Mesenchymal stem cell (in vitro differentiated cells and primary cell): Measurements from ENCODE around the gene MAP7.

ENCODE experiments used
- DNase-seq: peaks from one replicate; pipeline ENCODE4 v3.0.0-alpha.2; 2013
- H2AFZ ChIP-seq: one replicate; pipeline ENCODE4 v1.6.1; 2013; ENCODE audit warnings: low read depth, mild to moderate bottlenecking, control low read depth, inconsistent platforms, low read length, moderate library complexity
- H2AK5ac ChIP-seq: 2 replicates; pipeline ENCODE4 v1.6.1; 2013; ENCODE audit warnings: low read length, moderate library complexity, mild to moderate bottlenecking, inconsistent platforms; ENCODE audit not compliant: severe bottlenecking
- H2BK120ac ChIP-seq: one replicate; pipeline ENCODE4 v1.6.1; 2013; ENCODE audit warnings: low read depth, mild to moderate bottlenecking, inconsistent platforms, low read length, moderate library complexity
- H2BK12ac ChIP-seq, 2 experiments: one replicate each; pipeline ENCODE4 v1.6.1; 2013; ENCODE audit warnings: inconsistent platforms in 2 of 2, low read length in 2 of 2, mild to moderate bottlenecking in 2 of 2, moderate library complexity in 2 of 2, control low read depth in 1 of 2
- H2BK15ac ChIP-seq: one replicate; pipeline ENCODE4 v1.6.1; 2013; ENCODE audit warnings: mild to moderate bottlenecking, low read depth, inconsistent platforms; ENCODE audit not compliant: poor library complexity, severe bottlenecking
- H2BK5ac ChIP-seq: 2 replicates; pipeline ENCODE4 v1.6.1; 2013; ENCODE audit warnings: low read depth, mild to moderate bottlenecking, low read length, control low read depth, inconsistent platforms; ENCODE audit not compliant: poor library complexity, severe bottlenecking
- H3K14ac ChIP-seq, 2 experiments: one replicate each; pipeline ENCODE4 v1.6.1; 2013; ENCODE audit warnings: inconsistent platforms in 2 of 2, low read length in 2 of 2, control low read depth in 1 of 2, mild to moderate bottlenecking in 1 of 2, moderate library complexity in 1 of 2
- H3K18ac ChIP-seq, 2 experiments: one replicate each; pipeline ENCODE4 v1.6.1; 2013; ENCODE audit warnings: inconsistent platforms in 2 of 2, low read length in 2 of 2, control low read depth in 1 of 2, low read depth in 1 of 2, mild to moderate bottlenecking in 1 of 2
- H3K23ac ChIP-seq, 2 experiments: one replicate each; pipeline ENCODE4 v1.6.1; 2013; ENCODE audit warnings: inconsistent platforms in 2 of 2, low read length in 2 of 2, mild to moderate bottlenecking in 2 of 2, moderate library complexity in 2 of 2, control low read depth in 1 of 2
- H3K27ac ChIP-seq: 2 replicates; pipeline ENCODE4 v1.5.1; 2013; ENCODE audit warnings: mild to moderate bottlenecking, moderate library complexity, low read length, control low read depth, inconsistent platforms; ENCODE audit not compliant: poor library complexity, severe bottlenecking
- H3K27me3 ChIP-seq, 2 experiments: 2 replicates each; pipeline versions ENCODE4 v1.6.1 to v1.7.0; 2013; ENCODE audit warnings: low read length in 2 of 2, mild to moderate bottlenecking in 2 of 2, moderate library complexity in 2 of 2, control low read depth in 1 of 2, inconsistent platforms in 1 of 2; ENCODE audit not compliant: control insufficient read depth in 1 of 2, insufficient read depth in 1 of 2
- H3K36me3 ChIP-seq, 2 experiments: 2 replicates each; pipeline versions ENCODE4 v1.6.1 to v1.7.0; 2013; ENCODE audit warnings: low read length in 2 of 2, control low read depth in 1 of 2, inconsistent platforms in 1 of 2, low read depth in 1 of 2, mild to moderate bottlenecking in 1 of 2; ENCODE audit not compliant: insufficient read depth in 2 of 2, control insufficient read depth in 1 of 2
- H3K4ac ChIP-seq, 2 experiments: one replicate each; pipeline ENCODE4 v1.6.1; 2013; ENCODE audit warnings: inconsistent platforms in 2 of 2, low read length in 2 of 2, mild to moderate bottlenecking in 2 of 2, moderate library complexity in 2 of 2, control low read depth in 1 of 2, low read depth in 1 of 2
- H3K4me1 ChIP-seq: 2 replicates; pipeline ENCODE4 v1.6.1; 2013; ENCODE audit warnings: low read depth, low read length, control low read depth; ENCODE audit not compliant: control insufficient read depth, insufficient read depth
- H3K4me2 ChIP-seq: 2 replicates; pipeline ENCODE4 v1.6.1; 2013; ENCODE audit warnings: low read length, mild to moderate bottlenecking, inconsistent platforms; ENCODE audit not compliant: poor library complexity, severe bottlenecking
- H3K4me3 ChIP-seq, 2 experiments: 2 replicates each; pipeline versions ENCODE4 v1.5.1 to v1.7.0; 2013; ENCODE audit warnings: low read length in 2 of 2, mild to moderate bottlenecking in 2 of 2, control low read depth in 1 of 2, low read depth in 1 of 2; ENCODE audit not compliant: insufficient read depth in 1 of 2
- H3K79me1 ChIP-seq: replicated peaks from 2 replicates; pipeline ENCODE4 v1.6.1; 2013; ENCODE audit warnings: mild to moderate bottlenecking, control low read depth, low read length, inconsistent platforms; ENCODE audit not compliant: poor library complexity, severe bottlenecking
- H3K9ac ChIP-seq: 2 replicates; pipeline ENCODE4 v1.7.0; 2013; ENCODE audit warnings: mild to moderate bottlenecking, low read length, moderate library complexity
- H3K9me3 ChIP-seq: 2 replicates; pipeline ENCODE4 v1.7.0; 2013; ENCODE audit warnings: mild to moderate bottlenecking, low read length; ENCODE audit not compliant: control insufficient read depth
- H4K8ac ChIP-seq: one replicate; pipeline ENCODE4 v1.6.1; 2013; ENCODE audit warnings: inconsistent platforms, mild to moderate bottlenecking, low read length, moderate library complexity
- H4K91ac ChIP-seq: one replicate; pipeline ENCODE4 v1.6.1; 2013; ENCODE audit warnings: mild to moderate bottlenecking, low read length, inconsistent platforms
- WGBS: methylation state at CpG from one replicate; pipeline ENCODE4 v1.1.7; 2013; ENCODE audit warnings: mixed read lengths; 5-methylcytosine and 5-hydroxymethylcytosine counted together

The MAP7 gene

GRCh38 chr6:136446145-136446544 is 104.1 kb downstream of the MAP7 start:
- Histone ChIP-seq H3K9ac (no peak overlapping the region), H2BK12ac (no peak overlapping the region), H3K23ac (no peak overlapping the region), H2BK120ac (no peak overlapping the region), H3K9me3 (peaks cover 4% of the 10 kb centered on the region), H3K27ac (no peak overlapping the region), H2AK5ac (no peak overlapping the region), H3K4me2 (no peak overlapping the region), H3K4me1 (no peaks in the 10 kb centered on the region), H3K14ac (peak overlapping the region in 1 of 2 experiments; percentile 48), H3K36me3 (no peaks in the 10 kb centered on the region), H3K4ac (no peak overlapping the region), H3K18ac (no peak overlapping the region), H3K27me3 (peaks cover 0 to 3% of the 10 kb centered on the region in 2 experiments), H3K4me3 (no peak overlapping the region), H2BK15ac (no peak overlapping the region), H4K91ac (no peak overlapping the region), H2AFZ (no peak overlapping the region), H4K8ac (no peak overlapping the region), H3K79me1 (no peaks in the 10 kb centered on the region), H2BK5ac (no peak overlapping the region)
- 91% methylated on average over 2 of the region's 2 CpGs for WGBS
- no peak for DNase-seq

DNA sequence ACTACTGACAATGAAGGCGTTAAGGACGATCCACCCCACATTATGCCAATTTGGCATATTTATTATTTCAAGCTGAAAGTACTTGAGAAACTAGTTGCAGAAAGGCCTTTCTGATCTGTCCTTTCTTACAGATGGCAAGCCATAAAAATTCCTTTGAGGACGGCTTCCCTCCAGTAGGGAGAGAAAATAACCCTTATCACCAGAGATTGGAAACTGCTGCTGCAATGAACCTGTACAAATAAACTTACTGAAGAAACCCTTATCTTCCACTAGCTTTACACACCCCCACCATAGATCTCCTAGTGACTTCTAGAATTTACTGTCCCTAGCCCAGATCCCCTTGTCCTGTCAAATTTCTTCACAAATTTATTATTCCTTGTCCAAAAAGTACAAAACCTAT is 105.2 kb downstream of the MAP7 start:
- Histone ChIP-seq H3K9ac (no peak overlapping the region), H2AK5ac (no peak overlapping the region), H4K8ac (no peak overlapping the region), H3K79me1 (no peaks in the 10 kb centered on the region), H3K4me1 (no peaks in the 10 kb centered on the region), H3K14ac (no peak overlapping the region), H3K27ac (no peak overlapping the region), H3K4me3 (no peak overlapping the region), H3K27me3 (peaks cover 0 to 3% of the 10 kb centered on the region in 2 experiments), H3K9me3 (no peaks in the 10 kb centered on the region), H2BK15ac (no peak overlapping the region), H3K4ac (no peak overlapping the region), H3K23ac (no peak overlapping the region), H4K91ac (no peak overlapping the region), H3K4me2 (no peak overlapping the region), H2BK5ac (no peak overlapping the region), H3K36me3 (no peaks in the 10 kb centered on the region), H3K18ac (no peak overlapping the region), H2BK12ac (no peak overlapping the region), H2BK120ac (no peak overlapping the region), H2AFZ (no peak overlapping the region)
- WGBS: 32% methylated on average over 3 of the region's 3 CpGs
- DNase-seq: no peak

DNA sequence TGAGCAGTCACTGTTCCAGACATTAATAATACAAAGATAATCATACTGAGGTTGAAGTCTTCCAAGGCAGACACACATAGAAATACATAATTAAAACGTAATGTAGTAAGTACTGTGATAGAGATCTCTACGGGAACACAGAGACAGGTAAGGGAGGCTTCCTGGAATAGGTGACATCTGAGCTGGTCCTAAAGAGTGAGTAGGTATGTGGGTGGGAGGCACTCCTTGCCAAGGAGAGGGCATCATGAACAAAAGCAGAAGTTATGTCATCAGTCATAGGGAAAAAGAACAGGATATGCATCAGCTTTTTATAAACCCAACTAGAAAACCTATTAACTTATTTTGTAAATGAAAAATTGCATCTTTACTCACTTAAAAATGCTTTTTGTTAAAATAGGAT is 110.0 kb downstream of the MAP7 start:
- H3K4me3 ChIP-seq: no peak overlapping the region
- no peak overlapping the region for H2AK5ac ChIP-seq
- no peak overlapping the region for H2BK5ac ChIP-seq
- no peak overlapping the region for H3K9ac ChIP-seq
- H2BK15ac ChIP-seq: no peak overlapping the region
- no peaks in the 10 kb centered on the region for H3K9me3 ChIP-seq
- H3K27ac ChIP-seq: no peak overlapping the region
- no peak overlapping the region for H2BK120ac ChIP-seq
- peaks cover 3% of the 10 kb centered on the region for H3K4me1 ChIP-seq
- no peak overlapping the region for H3K14ac ChIP-seq
- H3K79me1 ChIP-seq: no peaks in the 10 kb centered on the region
- H4K8ac ChIP-seq: no peak overlapping the region
- H2BK12ac ChIP-seq: no peak overlapping the region
- WGBS: 73% methylated on average over 2 of the region's 2 CpGs
- H3K4ac ChIP-seq: no peak overlapping the region
- no peaks in the 10 kb centered on the region for H3K36me3 ChIP-seq
- H3K4me2 ChIP-seq: no peak overlapping the region
- no peak overlapping the region for H3K23ac ChIP-seq
- no peak overlapping the region for H4K91ac ChIP-seq
- H2AFZ ChIP-seq: no peak overlapping the region
- no peak overlapping the region for H3K18ac ChIP-seq
- no peaks in the 10 kb centered on the region for H3K27me3 ChIP-seq
- no peak for DNase-seq

GRCh38 chr6:136439514-136440190 is 110.6 kb downstream of the MAP7 start:
- Histone ChIP-seq H3K27ac (no peak overlapping the region), H2BK15ac (no peak overlapping the region), H3K4me3 (no peak overlapping the region), H3K14ac (no peak overlapping the region), H3K4me1 (peaks cover 3% of the 10 kb centered on the region), H3K18ac (no peak overlapping the region), H2AK5ac (no peak overlapping the region), H3K4ac (no peak overlapping the region), H3K36me3 (no peaks in the 10 kb centered on the region), H4K8ac (no peak overlapping the region), H4K91ac (no peak overlapping the region), H3K9me3 (no peaks in the 10 kb centered on the region), H3K4me2 (no peak overlapping the region), H2BK12ac (no peak overlapping the region), H3K79me1 (no peaks in the 10 kb centered on the region), H3K27me3 (no peaks in the 10 kb centered on the region), H3K9ac (no peak overlapping the region), H3K23ac (no peak overlapping the region), H2AFZ (no peak overlapping the region), H2BK5ac (no peak overlapping the region), H2BK120ac (no peak overlapping the region)
- no peak for DNase-seq
- 95% methylated on average over 8 of the region's 9 CpGs for WGBS
